Mesothelial cell of epicardium (in vitro differentiated cells): ENCODE measurements around the gene RNF168. TPM values are rescaled to one million over a fixed set of nuclear protein-coding genes. Genes with fewer than 3 reads are reported as not detected.
"Not testable (repeated sequence)": the region's sequence is repeated elsewhere in the genome, so short reads cannot be mapped to it uniquely, and the experiment has no call there.

Experiments
- DNase-seq, 2 experiments: peaks; one replicate each; pipeline ENCODE4 v3.0.0; 2021; ENCODE audit warnings: low spot score in 2 of 2; ENCODE audit not compliant: unreplicated experiment in 2 of 2
- H3K27ac Mint-ChIP-seq: 2 replicates; pipeline ENCODE4 v1.8.0; 2021; ENCODE audit warnings: mixed read lengths
- H3K27me3 Mint-ChIP-seq: 2 replicates; pipeline ENCODE4 v1.8.0; 2021; ENCODE audit warnings: low read depth, mixed read lengths
- H3K36me3 Mint-ChIP-seq: 2 replicates; pipeline ENCODE4 v1.8.0; 2021; ENCODE audit warnings: mixed read lengths
- H3K4me1 Mint-ChIP-seq: 2 replicates; pipeline ENCODE4 v1.8.0; 2021; ENCODE audit warnings: mixed read lengths
- H3K4me3 Mint-ChIP-seq: 2 replicates; pipeline ENCODE4 v1.8.0; 2021; ENCODE audit warnings: mild to moderate bottlenecking, moderate library complexity, mixed read lengths
- H3K9me3 Mint-ChIP-seq: 2 replicates; pipeline ENCODE4 v1.8.0; 2021; ENCODE audit warnings: mixed read lengths
- CTCF ChIP-seq: fragments of 200-600 bp; sonication (generic); IDR thresholded peaks from one replicate; pipeline ENCODE4 v1.5.0; 2021; ENCODE audit warnings: antibody characterized with exemption; ENCODE audit not compliant: unreplicated experiment
- total RNA-seq: library from RNA; stranded (reverse); gene quantifications from 3 replicates; pipeline ENCODE4 v1.2.1, GENCODE V29; 2021

RNF168 gene
- total RNA-seq, 1 donor from 2014 or later = 21.0 TPM

GRCh38 chr3:196513697-196514349 lies 10.3 kb upstream of the RNF168 start:
- peaks cover 27% of the 10 kb centered on the region for H3K9me3 Mint-ChIP-seq
- H3K27me3 Mint-ChIP-seq = no peaks in the 10 kb centered on the region
- no peak for DNase-seq
- no peaks in the 10 kb centered on the region for H3K4me1 Mint-ChIP-seq
- H3K36me3 Mint-ChIP-seq = no peaks in the 10 kb centered on the region
- no peak for TF ChIP-seq CTCF
- no peak overlapping the region for H3K27ac Mint-ChIP-seq
- H3K4me3 Mint-ChIP-seq = no peak overlapping the region

GRCh38 chr3:196511646-196512425 lies 8.3 kb upstream of the RNF168 start:
- peaks cover 25% of the 10 kb centered on the region for H3K9me3 Mint-ChIP-seq
- not testable (repeated sequence) for H3K36me3 Mint-ChIP-seq, H3K4me1 Mint-ChIP-seq, H3K4me3 Mint-ChIP-seq, H3K27me3 Mint-ChIP-seq, DNase-seq, H3K27ac Mint-ChIP-seq

GRCh38 chr3:196511108-196511507 lies 7.5 kb upstream of the RNF168 start:
- H3K4me3 Mint-ChIP-seq, H3K27me3 Mint-ChIP-seq: not testable (repeated sequence)
- peaks cover 27% of the 10 kb centered on the region for H3K9me3 Mint-ChIP-seq

GRCh38 chr3:196506687-196507086 lies 3.1 kb upstream of the RNF168 start:
- no peak for TF ChIP-seq CTCF
- Mint-ChIP-seq H3K4me1 (peaks cover 3% of the 10 kb centered on the region), H3K9me3 (peaks cover 9% of the 10 kb centered on the region), H3K4me3 (no peak overlapping the region), H3K36me3 (no peaks in the 10 kb centered on the region), H3K27ac (no peak overlapping the region), H3K27me3 (no peaks in the 10 kb centered on the region)
- DNase-seq = no peak

More at GRCh38 chr3:196511108-196511507, 7.5 kb upstream of the RNF168 start:
- H3K36me3 Mint-ChIP-seq, H3K27ac Mint-ChIP-seq, H3K4me1 Mint-ChIP-seq, DNase-seq: not testable (repeated sequence)

GRCh38 chr3:196504556-196504955 lies 988 bp upstream of the RNF168 start:
- no peaks in the 10 kb centered on the region for H3K36me3 Mint-ChIP-seq
- H3K27ac Mint-ChIP-seq = peak overlapping the region; percentile 98
- H3K27me3 Mint-ChIP-seq = no peaks in the 10 kb centered on the region
- H3K9me3 Mint-ChIP-seq = peaks cover 9% of the 10 kb centered on the region
- peak overlapping the region; percentile 38 for H3K4me3 Mint-ChIP-seq
- no peak for DNase-seq
- H3K4me1 Mint-ChIP-seq = peaks cover 17% of the 10 kb centered on the region
- TF ChIP-seq CTCF = no peak

GRCh38 chr3:196504077-196504398 lies 470 bp upstream of the RNF168 start:
- not testable (repeated sequence) for H3K36me3 Mint-ChIP-seq, DNase-seq, H3K9me3 Mint-ChIP-seq, H3K27me3 Mint-ChIP-seq
- peak overlapping the region; percentile 98 for H3K27ac Mint-ChIP-seq
- H3K4me3 Mint-ChIP-seq = peak overlapping the region; percentile 94
- H3K4me1 Mint-ChIP-seq = peaks cover 22% of the 10 kb centered on the region

- no peaks in the 10 kb centered on the region for H3K27me3 Mint-ChIP-seq
- H3K36me3 Mint-ChIP-seq = peaks cover 6% of the 10 kb centered on the region
- peaks cover 24% of the 10 kb centered on the region for H3K4me1 Mint-ChIP-seq
- H3K9me3 Mint-ChIP-seq = peaks cover 9% of the 10 kb centered on the region
- no peak for TF ChIP-seq CTCF
- H3K27ac Mint-ChIP-seq = peak overlapping the region; percentile 98
- peak in 1 of 2 experiments; percentile 45 for DNase-seq
- H3K4me3 Mint-ChIP-seq = peak overlapping the region; percentile 94
Measured at GRCh38 chr3:196502775-196503195, 783 bp downstream of the RNF168 start.
